T-cell (primary cell): Measurements from ENCODE around the gene CLCN4. TPM values are rescaled to one million over a fixed set of nuclear protein-coding genes. Genes with fewer than 3 reads are reported as not detected.

Experiments
- ATAC-seq, 4 experiments: fragments of 200-7000 bp in 3 of 4; fragments of 150-1000 bp in 1 of 4; cut with Tn5 transposase; replicated peaks in 1 of 4; 1 replicate in 3 of 4; 2 replicates in 1 of 4; pipeline ENCODE4 v1.10.0; 2021; ENCODE audit warnings: moderate library complexity in 3 of 4, mild to moderate bottlenecking in 2 of 4, moderate number of reproducible peaks in 1 of 4
- CTCF ChIA-PET, 2 donors: fragments of 300-600 bp; sonication (Branson Sonifier 250); formaldehyde crosslinking; loops; one replicate each; lab custom pipeline; 2022; ENCODE audit warnings: antibody characterized with exemption in 2 of 2; lab: Charles Lee
- POLR2A ChIA-PET, 2 donors: fragments of 300-600 bp; sonication (Branson Sonifier 250); formaldehyde crosslinking; loops; one replicate each; lab custom pipeline; 2022; ENCODE audit warnings: antibody characterized with exemption in 2 of 2; lab: Charles Lee
- DNase-seq, 35 experiments: peaks; one replicate each; pipeline versions ENCODE4 v3.0.0 to v3.0.0-alpha.2; 2013 to 2023
- H3K27ac ChIP-seq: one replicate; pipeline ENCODE4 v1.5.1; 2013; ENCODE audit warnings: low read length
- H3K27me3 ChIP-seq, 2 experiments: replicated peaks in 1 of 2; 1 replicate in 1 of 2; 2 replicates in 1 of 2; pipeline versions ENCODE4 v1.6.1 to v1.7.0; 2013; ENCODE audit warnings: low read length in 1 of 2, mixed read lengths in 1 of 2; ENCODE audit not compliant: control insufficient read depth in 2 of 2, insufficient read depth in 2 of 2; ENCODE audit errors: extremely low read depth in 1 of 2
- H3K36me3 ChIP-seq, 2 donors: 1 replicate in 1 of 2; 2 replicates in 1 of 2; pipeline versions ENCODE4 v1.6.1 to v1.7.0; 2013; ENCODE audit warnings: low read length in 1 of 2; ENCODE audit not compliant: control insufficient read depth in 2 of 2, insufficient read depth in 1 of 2; ENCODE audit errors: extremely low read depth in 1 of 2
- H3K4me1 ChIP-seq, 2 experiments: 1 replicate in 1 of 2; 2 replicates in 1 of 2; pipeline versions ENCODE4 v1.6.1 to v1.7.0; 2013; ENCODE audit warnings: low read length in 2 of 2, mixed read lengths in 1 of 2; ENCODE audit not compliant: insufficient read depth in 2 of 2, control insufficient read depth in 1 of 2; ENCODE audit errors: extremely low read depth in 1 of 2
- H3K4me3 ChIP-seq, 2 donors: 1 replicate in 1 of 2; 2 replicates in 1 of 2; pipeline versions ENCODE4 v1.5.1 to v1.7.0; 2013; ENCODE audit warnings: mild to moderate bottlenecking in 2 of 2, low read length in 1 of 2, moderate library complexity in 1 of 2; ENCODE audit not compliant: control insufficient read depth in 1 of 2; ENCODE audit errors: extremely low read depth in 1 of 2
- H3K9me3 ChIP-seq: 2 replicates; pipeline ENCODE4 v1.7.0; 2013
- H3K27ac Mint-ChIP-seq, 2 donors: one replicate each; pipeline ENCODE4 v1.8.0; 2020 to 2021; ENCODE audit warnings: mild to moderate bottlenecking in 2 of 2, mixed read lengths in 2 of 2
- H3K27me3 Mint-ChIP-seq, 2 donors: one replicate each; pipeline ENCODE4 v1.8.0; 2021 to 2022; ENCODE audit warnings: mixed read lengths in 2 of 2
- H3K36me3 Mint-ChIP-seq: one replicate; pipeline ENCODE4 v1.8.0; 2021; ENCODE audit warnings: mixed read lengths
- H3K4me1 Mint-ChIP-seq, 3 donors: one replicate each; pipeline ENCODE4 v1.8.0; 2020 to 2022; ENCODE audit warnings: mixed read lengths in 3 of 3, mild to moderate bottlenecking in 1 of 3
- H3K4me3 Mint-ChIP-seq, 3 donors: one replicate each; pipeline ENCODE4 v1.8.0; 2020 to 2022; ENCODE audit warnings: mild to moderate bottlenecking in 3 of 3, mixed read lengths in 3 of 3, moderate library complexity in 3 of 3
- H3K9me3 Mint-ChIP-seq, 3 donors: one replicate each; pipeline ENCODE4 v1.8.0; 2020 to 2022; ENCODE audit warnings: mixed read lengths in 3 of 3
- WGBS: methylation state at CpG from one replicate; pipeline ENCODE4 v1.1.5; 2013; ENCODE audit warnings: missing lambda C conversion rate; ENCODE audit not compliant: insufficient coverage; 5-methylcytosine and 5-hydroxymethylcytosine counted together
- total RNA-seq, 35 experiments: library from RNA in 6 of 35; stranded (reverse) in 6 of 35; fragments of 120-200 nt in 1 of 35; gene quantifications; one replicate each; pipeline versions ENCODE4 v1.2.1 to v1.2.4 and lab custom pipeline; 2013 to 2026

The CLCN4 gene
- total RNA-seq, 5 donors from 2014 or later (not counting 1 experiment from before 2014, with no cell fraction given) = 0.23 to 0.43 (median 0.25) TPM

GRCh38 chrX:10282490-10282889 lies 125.7 kb downstream of the CLCN4 start:
- H3K27me3 ChIP-seq = no peaks in the 10 kb centered on the region
- H3K27ac Mint-ChIP-seq = no peak overlapping the region
- H3K4me1 ChIP-seq = no peaks in the 10 kb centered on the region
- no peaks in the 10 kb centered on the region for H3K9me3 ChIP-seq
- H3K4me3 Mint-ChIP-seq = no peak overlapping the region
- DNase-seq (no peak), ATAC-seq (no peak)
- no CpG with 5 or more reads among the region's 1 CpG for WGBS
- peaks cover 0 to 5% (median 0%) of the 10 kb centered on the region in 3 donors for H3K9me3 Mint-ChIP-seq
- H3K4me3 ChIP-seq = no peak overlapping the region
- peaks cover 0 to 14% of the 10 kb centered on the region in 2 donors for H3K27me3 Mint-ChIP-seq
- no peaks in the 10 kb centered on the region for H3K4me1 Mint-ChIP-seq
- CTCF ChIA-PET = no interaction called here
- H3K36me3 ChIP-seq = no peaks in the 10 kb centered on the region
- no peak overlapping the region for H3K27ac ChIP-seq
- no peaks in the 10 kb centered on the region for H3K36me3 Mint-ChIP-seq
- POLR2A ChIA-PET = no interaction called here

DNA sequence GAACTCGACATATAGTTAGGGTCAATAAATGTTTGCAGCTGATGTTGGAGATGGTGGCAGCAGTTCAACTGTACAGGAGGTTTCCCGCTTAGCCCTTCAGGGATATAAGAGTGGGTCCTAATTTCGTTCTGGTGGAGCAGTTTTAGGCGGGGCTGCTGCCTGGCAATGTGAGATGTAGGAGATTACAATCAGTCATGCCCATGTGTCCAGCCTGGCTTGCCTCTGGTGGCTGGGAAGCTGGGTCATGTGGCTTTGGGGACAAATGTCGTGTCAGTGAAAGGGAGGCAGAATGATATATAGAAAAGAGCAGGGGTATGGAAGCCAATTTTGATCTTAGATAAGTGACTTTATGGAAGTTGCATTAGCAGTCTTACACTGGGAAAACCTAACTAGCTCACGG lies 129.4 kb downstream of the CLCN4 start:
- Mint-ChIP-seq H3K9me3 (peaks cover 0 to 5% (median 0%) of the 10 kb centered on the region in 3 donors), H3K27ac (no peak overlapping the region), H3K36me3 (no peaks in the 10 kb centered on the region), H3K4me1 (no peaks in the 10 kb centered on the region), H3K4me3 (no peak overlapping the region), H3K27me3 (peaks cover 0 to 16% of the 10 kb centered on the region in 2 donors)
- ATAC-seq (no peak), DNase-seq (no peak)
- CTCF ChIA-PET = no interaction called here
- no peak overlapping the region for H3K4me3 ChIP-seq
- no peak overlapping the region for H3K27ac ChIP-seq
- no peaks in the 10 kb centered on the region for H3K4me1 ChIP-seq
- no peaks in the 10 kb centered on the region for H3K9me3 ChIP-seq
- no peaks in the 10 kb centered on the region for H3K36me3 ChIP-seq
- 90% methylated on average over 2 of the region's 6 CpGs for WGBS
- POLR2A ChIA-PET = no interaction called here
- H3K27me3 ChIP-seq = no peaks in the 10 kb centered on the region

Other genes with a start within 250 kb of the CLCN4 start
- not detected for gene CLDN34, start 189.6 kb upstream of the CLCN4 start, total RNA-seq